ENCODE measurements around the gene SLC7A5. TPM values are rescaled to one million over a fixed set of nuclear protein-coding genes. Genes with fewer than 3 reads are reported as not detected.
A peak's percentile ranks its signal among the peaks of the same experiment; 100 is the strongest.

The SLC7A5 gene
- total RNA-seq, 6 donors from 2014 or later: 4.7 to 20.4 (median 8.5) TPM

DNA sequence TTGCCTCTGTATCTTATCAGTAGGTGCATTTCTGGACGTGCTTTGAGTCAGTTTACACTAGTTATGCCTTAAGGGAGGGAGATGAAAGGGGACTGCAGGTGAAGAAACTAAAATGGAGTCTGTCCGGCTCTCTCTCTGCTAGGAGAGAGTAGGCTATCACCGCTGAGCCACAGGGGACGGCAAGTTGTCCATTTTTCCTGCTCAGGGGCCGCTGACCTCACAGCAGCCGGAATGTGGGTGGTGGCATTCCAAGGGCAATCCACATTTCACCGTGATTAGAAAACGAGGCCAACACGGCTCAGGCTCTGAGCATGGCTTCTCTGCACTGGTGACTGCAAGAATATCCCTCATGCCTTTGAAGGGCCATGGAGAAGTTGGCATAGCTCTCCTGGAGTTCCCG, 84.5 kb downstream of the SLC7A5 start:
- 41 to 45% methylated on average over 7 to 10 of the region's 10 CpGs for WGBS, 2 donors
- Histone ChIP-seq H3K27me3 (no peaks in the 10 kb centered on the region), H3K36me3 (no peaks in the 10 kb centered on the region), H3K4me3 (no peak overlapping the region), H3K4me1 (peaks cover 0 to 10% (median 9%) of the 10 kb centered on the region in 4 donors), H3K9me3 (no peaks in the 10 kb centered on the region), H3K27ac (no peak overlapping the region)
- ATAC-seq (ENCODE audit: low FRiP score in 2 of 2): no peak
- TF ChIP-seq POLR2AphosphoS5 (IDR thresholded peaks at IDR 0.05): no peak
- no peak for TF ChIP-seq EP300 (IDR thresholded peaks at IDR 0.05)
- TF ChIP-seq POLR2A (IDR thresholded peaks at IDR 0.05): no peak
- TF ChIP-seq CTCF (IDR thresholded peaks at IDR 0.05): no peak
- DNase-seq: no peak

- 83% methylated on average over 4 of the region's 4 CpGs for WGBS, 2 donors
- no peak for TF ChIP-seq EP300 (IDR thresholded peaks at IDR 0.05)
- no peak for TF ChIP-seq POLR2A (IDR thresholded peaks at IDR 0.05)
- no peak for TF ChIP-seq POLR2AphosphoS5 (IDR thresholded peaks at IDR 0.05)
- TF ChIP-seq CTCF (IDR thresholded peaks at IDR 0.05): no peak
- H3K36me3 ChIP-seq: no peaks in the 10 kb centered on the region
- H3K27ac ChIP-seq: no peak overlapping the region
- DNase-seq (no peak), ATAC-seq (ENCODE audit: low FRiP score in 2 of 2) (no peak)
- no peaks in the 10 kb centered on the region for H3K27me3 ChIP-seq
- H3K9me3 ChIP-seq: no peaks in the 10 kb centered on the region
- H3K4me3 ChIP-seq: no peak overlapping the region
- H3K4me1 ChIP-seq: peaks cover 15 to 32% (median 25%) of the 10 kb centered on the region in 4 donors
Observed at GRCh38 chr16:87782033-87782432, 87.3 kb downstream of the SLC7A5 start.

- ATAC-seq (ENCODE audit: low FRiP score in 2 of 2): peak in 1 of 2 donors; percentile 44
- no peak for TF ChIP-seq POLR2AphosphoS5 (IDR thresholded peaks at IDR 0.05)
- TF ChIP-seq POLR2A (IDR thresholded peaks at IDR 0.05): no peak
- TF ChIP-seq CTCF (IDR thresholded peaks at IDR 0.05): no peak
- TF ChIP-seq EP300 (IDR thresholded peaks at IDR 0.05): no peak
- Histone ChIP-seq H3K27me3 (no peaks in the 10 kb centered on the region), H3K4me1 (peaks cover 15 to 32% (median 25%) of the 10 kb centered on the region in 4 donors), H3K27ac (peak overlapping the region in 1 of 4 donors; percentile 26), H3K9me3 (no peaks in the 10 kb centered on the region), H3K36me3 (no peaks in the 10 kb centered on the region), H3K4me3 (no peak overlapping the region)
- 47 to 66% methylated on average over 6 to 10 of the region's 10 CpGs for WGBS, 2 donors
- peak in 1 of 2 donors; percentile 69 for DNase-seq
Observed at GRCh38 chr16:87780385-87780989, 88.8 kb downstream of the SLC7A5 start.

Small RNAs within 50 kb of the gene (small RNA-seq; reads per million reads assigned to genes)
- 0 to 0.43 (median 0) reads per million in 4 donors for gene MIR6775

Other genes starting within 250 kb of the SLC7A5 start
- 100 to 1,000 TPM in 2 of 6 donors, 10 to 100 TPM in 4; 30.7 to 248 (median 37.5) TPM for gene KLHDC4, start 103.5 kb downstream of the SLC7A5 start, total RNA-seq
- under 1 TPM in 3 of 6 donors, not detected in 3; under 0.01 to 0.20 (median 0.11) TPM for gene CA5A, start 67.0 kb upstream of the SLC7A5 start, total RNA-seq
- gene BANP, start 81.9 kb upstream of the SLC7A5 start, total RNA-seq: 10 to 100 TPM; 15.2 to 47.1 (median 24.4) TPM